ENCODE results near the gene SYT14.
"Not testable (repeated sequence)": the region's sequence is repeated elsewhere in the genome, so short reads cannot be mapped to it uniquely, and the experiment has no call there.

Gene SYT14

GRCh38 chr1:210031473-210031872, 93.5 kb downstream of the SYT14 start:
- no peak for DNase-seq

GRCh38 chr1:210043058-210043457, 105.0 kb downstream of the SYT14 start:
- no peak for DNase-seq

- no peak for DNase-seq
These were observed 111.6 kb downstream of the SYT14 start for GRCh38 chr1:210049616-210050015.

- DNase-seq, result not testable (repeated sequence)
These were observed 112.5 kb downstream of the SYT14 start for GRCh38 chr1:210050491-210050890.

GRCh38 chr1:210053126-210053525, 115.1 kb downstream of the SYT14 start:
- DNase-seq, result no peak

- DNase-seq, result no peak
These were observed 119.6 kb downstream of the SYT14 start for GRCh38 chr1:210057593-210057992.

- no peak for DNase-seq
These were observed 124.0 kb downstream of the SYT14 start for GRCh38 chr1:210061992-210062391.

GRCh38 chr1:210070531-210070930, 132.5 kb downstream of the SYT14 start:
- DNase-seq, result no peak

- no peak for DNase-seq
These were observed 134.1 kb downstream of the SYT14 start for GRCh38 chr1:210072129-210072528.

- DNase-seq, result no peak
These were observed 135.0 kb downstream of the SYT14 start for GRCh38 chr1:210072896-210073504.

- no peak for DNase-seq
These were observed 136.9 kb downstream of the SYT14 start for GRCh38 chr1:210074904-210075303.

GRCh38 chr1:210076620-210077019, 138.6 kb downstream of the SYT14 start:
- DNase-seq, result no peak

GRCh38 chr1:210081494-210081893, 143.5 kb downstream of the SYT14 start:
- DNase-seq, result no peak

GRCh38 chr1:210085359-210085758, 147.3 kb downstream of the SYT14 start:
- no peak for DNase-seq

- no peak for DNase-seq
These were observed 149.0 kb downstream of the SYT14 start for GRCh38 chr1:210087058-210087457.

- no peak for DNase-seq
These were observed 151.8 kb downstream of the SYT14 start for GRCh38 chr1:210089855-210090254.

- DNase-seq, result no peak
These were observed 154.3 kb downstream of the SYT14 start for GRCh38 chr1:210092366-210092765.

- no peak for DNase-seq
These were observed 155.4 kb downstream of the SYT14 start for GRCh38 chr1:210093461-210093860.

- DNase-seq, result no peak
These were observed 160.3 kb downstream of the SYT14 start for GRCh38 chr1:210098356-210098755.

GRCh38 chr1:210099921-210100320, 161.9 kb downstream of the SYT14 start:
- no peak for DNase-seq

- no peak for DNase-seq
These were observed 166.1 kb downstream of the SYT14 start for GRCh38 chr1:210104103-210104502.

GRCh38 chr1:210112906-210113305, 174.9 kb downstream of the SYT14 start:
- DNase-seq, result not testable (repeated sequence)

GRCh38 chr1:210117198-210117597, 179.2 kb downstream of the SYT14 start:
- DNase-seq, result no peak

GRCh38 chr1:210117681-210118170, 179.7 kb downstream of the SYT14 start:
- DNase-seq, result no peak

GRCh38 chr1:210123383-210123782, 185.4 kb downstream of the SYT14 start:
- DNase-seq, result no peak
